Measurements from ENCODE around the gene FH.

- TF ChIP-seq CTCF (conservative IDR thresholded peaks at IDR 0.05; ENCODE audit: low read depth in 2 of 2), result no peak
- no peak for TF ChIP-seq REST (IDR thresholded peaks at IDR 0.05; ENCODE audit: unreplicated experiment)
- no peak for TF ChIP-seq POLR2AphosphoS5 (IDR thresholded peaks at IDR 0.05; ENCODE audit: low read depth)
- no peak for TF ChIP-seq EZH2 (IDR thresholded peaks at IDR 0.05; ENCODE audit: low read depth, unreplicated experiment)
Measured at GRCh38 chr1:241503444-241503843, 16.1 kb downstream of the FH start.
